Measurements from ENCODE around the gene NOTCH4.

Gene NOTCH4

DNA sequence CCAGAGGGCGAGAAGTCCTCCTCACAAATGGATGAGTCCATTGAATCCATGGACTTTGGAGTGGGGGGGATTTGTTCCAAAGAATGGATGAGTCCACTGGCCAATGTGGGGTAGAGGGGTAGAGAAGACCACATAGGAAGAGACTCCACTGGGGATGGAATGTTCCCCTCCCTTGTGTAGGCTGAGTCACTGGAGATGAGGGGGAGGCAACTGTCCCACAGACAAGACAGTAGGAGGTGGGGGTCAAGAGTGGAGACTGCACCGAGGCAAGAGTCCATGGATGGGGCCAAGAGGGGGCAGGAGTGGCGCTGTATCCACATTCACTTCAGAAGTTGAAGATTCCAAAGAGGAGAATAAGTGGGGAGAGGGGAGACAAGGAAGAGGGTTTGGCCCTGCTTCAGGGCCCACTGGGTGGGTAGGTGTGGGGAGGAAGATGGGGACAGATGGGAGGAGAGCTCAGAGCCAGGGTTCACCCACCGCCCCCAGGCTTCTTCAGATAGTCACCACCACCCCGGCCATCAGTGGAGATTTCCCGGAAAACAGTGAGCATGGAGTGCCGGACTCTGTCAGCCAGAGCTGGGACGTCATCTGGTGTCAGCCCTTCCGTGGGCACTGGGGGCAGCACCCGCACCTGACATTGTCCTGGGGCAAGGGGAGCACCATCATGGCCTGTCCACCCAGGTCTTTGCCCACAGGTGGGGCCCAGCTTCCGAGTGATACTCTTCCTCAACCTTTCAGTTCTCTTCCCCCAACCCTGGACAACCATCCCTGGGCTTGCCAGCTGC lies 54.9 kb downstream of the NOTCH4 start:
- TF ChIP-seq, protein P1, sequence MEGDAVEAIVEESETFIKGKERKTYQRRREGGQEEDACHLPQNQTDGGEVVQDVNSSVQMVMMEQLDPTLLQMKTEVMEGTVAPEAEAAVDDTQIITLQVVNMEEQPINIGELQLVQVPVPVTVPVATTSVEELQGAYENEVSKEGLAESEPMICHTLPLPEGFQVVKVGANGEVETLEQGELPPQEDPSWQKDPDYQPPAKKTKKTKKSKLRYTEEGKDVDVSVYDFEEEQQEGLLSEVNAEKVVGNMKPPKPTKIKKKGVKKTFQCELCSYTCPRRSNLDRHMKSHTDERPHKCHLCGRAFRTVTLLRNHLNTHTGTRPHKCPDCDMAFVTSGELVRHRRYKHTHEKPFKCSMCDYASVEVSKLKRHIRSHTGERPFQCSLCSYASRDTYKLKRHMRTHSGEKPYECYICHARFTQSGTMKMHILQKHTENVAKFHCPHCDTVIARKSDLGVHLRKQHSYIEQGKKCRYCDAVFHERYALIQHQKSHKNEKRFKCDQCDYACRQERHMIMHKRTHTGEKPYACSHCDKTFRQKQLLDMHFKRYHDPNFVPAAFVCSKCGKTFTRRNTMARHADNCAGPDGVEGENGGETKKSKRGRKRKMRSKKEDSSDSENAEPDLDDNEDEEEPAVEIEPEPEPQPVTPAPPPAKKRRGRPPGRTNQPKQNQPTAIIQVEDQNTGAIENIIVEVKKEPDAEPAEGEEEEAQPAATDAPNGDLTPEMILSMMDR (IDR thresholded peaks at IDR 0.05; ENCODE audit: extremely low read depth, missing control alignments): no peak
- no peak for DNase-seq (ENCODE audit: low spot score)

DNA sequence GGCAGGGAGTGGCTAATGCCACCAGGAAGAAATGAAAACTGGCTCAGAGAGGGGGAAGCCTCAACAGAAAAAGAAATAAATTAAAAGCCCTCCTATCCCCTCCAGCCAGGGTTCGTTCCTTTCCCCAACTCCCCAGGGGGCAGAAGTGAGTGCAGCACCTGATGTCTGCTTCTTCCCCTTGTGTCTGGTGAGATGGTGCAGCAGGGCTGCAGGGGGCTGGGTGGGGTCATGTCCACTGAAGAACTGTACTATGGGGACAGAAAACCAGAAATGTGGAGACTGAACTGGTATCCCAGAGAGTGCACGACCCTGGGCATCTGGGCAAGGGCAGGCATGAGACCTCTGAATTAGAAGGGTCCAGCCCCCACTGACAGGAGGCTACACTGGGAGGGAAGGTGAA lies 55.5 kb downstream of the NOTCH4 start:
- DNase-seq (ENCODE audit: low spot score): no peak
- TF ChIP-seq, protein P1 (IDR thresholded peaks at IDR 0.05; ENCODE audit: extremely low read depth, missing control alignments): no peak

DNA sequence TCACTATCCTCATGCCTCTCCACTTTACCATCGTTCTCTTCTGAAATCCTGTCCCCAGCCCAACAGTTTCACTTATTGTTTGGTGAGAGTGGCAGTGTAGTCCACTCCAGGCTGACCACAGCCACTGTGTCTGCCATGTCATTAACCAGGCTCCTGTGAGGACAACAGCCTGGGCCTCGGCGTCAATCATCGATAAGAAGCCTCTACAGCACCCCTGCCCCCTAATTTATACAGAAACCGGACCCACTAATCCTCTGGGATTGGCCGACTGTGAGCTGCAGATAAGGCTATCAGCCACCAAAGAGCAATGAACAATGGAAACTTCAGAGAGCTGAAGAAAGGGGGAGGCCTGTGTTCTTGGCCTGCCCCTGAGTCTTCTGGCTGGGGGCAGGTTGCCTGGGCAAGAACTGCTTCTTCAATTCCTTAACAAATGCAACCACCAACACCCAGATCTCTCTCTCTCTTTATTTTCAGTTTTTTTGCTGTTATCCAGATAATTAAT lies 56.1 kb downstream of the NOTCH4 start:
- TF ChIP-seq, protein P1 (IDR thresholded peaks at IDR 0.05; ENCODE audit: extremely low read depth, missing control alignments): no peak
- no peak for DNase-seq (ENCODE audit: low spot score)

DNA sequence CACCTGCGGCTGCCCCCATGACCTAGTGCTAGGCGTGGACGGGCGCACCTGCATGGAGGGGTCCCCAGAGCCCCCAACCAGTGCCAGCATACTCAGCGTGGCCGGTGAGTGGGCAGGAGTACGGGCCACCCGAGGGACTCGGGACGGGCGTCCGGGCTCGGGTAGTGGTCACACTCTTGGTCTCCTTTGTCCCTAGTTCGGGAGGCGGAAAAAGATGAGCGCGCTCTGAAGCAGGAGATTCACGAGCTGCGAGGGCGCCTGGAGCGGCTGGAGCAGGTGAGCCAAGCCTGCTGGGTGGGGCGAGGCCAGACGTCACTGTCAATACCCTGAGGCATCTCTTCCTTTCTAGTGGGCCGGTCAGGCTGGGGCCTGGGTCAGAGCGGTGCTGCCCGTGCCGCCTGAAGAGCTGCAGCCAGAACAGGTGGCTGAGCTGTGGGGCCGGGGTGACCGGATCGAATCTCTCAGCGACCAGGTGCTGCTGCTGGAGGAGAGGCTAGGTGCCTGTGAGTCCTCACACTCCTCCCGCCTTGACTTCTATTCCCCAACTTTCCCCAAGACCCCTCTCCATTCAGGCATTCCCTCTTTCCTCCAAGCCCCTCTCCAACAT lies 56.6 kb downstream of the NOTCH4 start:
- no peak for DNase-seq (ENCODE audit: low spot score)
- TF ChIP-seq, protein P1 (IDR thresholded peaks at IDR 0.05; ENCODE audit: extremely low read depth, missing control alignments): no peak

DNA sequence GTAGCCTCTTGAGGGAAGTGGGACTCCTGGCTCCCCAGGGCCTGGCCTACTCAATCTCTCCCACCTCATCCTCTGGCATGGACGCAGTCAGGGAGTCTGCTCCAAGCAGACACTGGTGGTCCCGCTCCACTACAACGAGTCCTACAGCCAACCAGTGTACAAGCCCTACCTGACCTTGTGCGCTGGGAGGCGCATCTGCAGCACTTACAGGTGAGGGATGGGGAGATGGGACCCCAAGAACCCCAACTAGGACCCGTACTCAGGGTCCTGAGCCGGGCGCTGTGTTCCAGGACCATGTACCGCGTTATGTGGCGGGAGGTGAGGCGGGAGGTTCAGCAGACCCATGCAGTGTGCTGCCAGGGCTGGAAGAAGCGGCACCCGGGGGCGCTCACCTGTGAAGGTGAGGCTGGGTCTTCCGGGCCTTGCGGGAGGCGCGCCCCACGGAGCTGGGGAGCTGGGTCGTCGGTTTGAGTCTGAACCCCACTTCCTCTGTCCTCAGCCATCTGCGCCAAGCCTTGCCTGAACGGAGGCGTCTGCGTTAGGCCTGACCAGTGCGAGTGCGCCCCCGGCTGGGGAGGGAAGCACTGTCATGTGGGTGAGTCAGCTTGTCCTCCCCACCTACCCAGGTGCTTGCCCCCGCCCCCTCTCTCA lies 57.3 kb downstream of the NOTCH4 start:
- TF ChIP-seq, protein P1 (IDR thresholded peaks at IDR 0.05; ENCODE audit: extremely low read depth, missing control alignments): no peak
- no peak for DNase-seq (ENCODE audit: low spot score)

DNA sequence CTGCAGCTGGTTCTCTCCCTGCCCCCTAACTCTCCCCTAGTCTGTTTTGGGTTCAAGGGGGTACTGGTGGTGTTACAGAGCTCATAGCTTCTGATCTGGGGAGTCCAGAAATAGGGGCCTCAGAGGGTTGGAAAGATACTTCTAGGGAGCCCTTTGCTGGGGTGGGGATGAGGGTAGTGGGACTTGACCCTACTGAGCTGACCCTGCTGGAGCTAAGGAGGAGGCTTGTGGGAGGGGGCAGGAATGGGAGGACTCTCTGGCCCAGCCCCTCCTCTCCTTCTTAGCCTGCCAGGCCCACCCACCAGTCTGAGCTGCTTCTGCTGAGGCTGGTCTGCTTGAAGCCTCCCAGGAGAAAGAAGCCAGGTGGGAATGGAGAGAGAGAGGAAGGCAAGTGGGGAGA lies 59.6 kb downstream of the NOTCH4 start, which contains the start of gene EGFL8:
TSS of gene EGFL8 (plus strand) at position 301 of the 400 bp plus-strand sequence. CDS start 1,571 bp downstream, outside the sequence.
- no peak for DNase-seq (ENCODE audit: low spot score)
- TF ChIP-seq, protein P1 (IDR thresholded peaks at IDR 0.05; ENCODE audit: extremely low read depth, missing control alignments): no peak
